Eye (tissue), 1 donor: ENCODE results near the gene COA5.
"Not testable (repeated sequence)": the region's sequence is repeated elsewhere in the genome, so short reads cannot be mapped to it uniquely, and the experiment has no call there.

Experiments
- DNase-seq: peaks from one replicate; pipeline ENCODE4 v3.0.0-alpha.2; 2015

COA5 gene

DNA sequence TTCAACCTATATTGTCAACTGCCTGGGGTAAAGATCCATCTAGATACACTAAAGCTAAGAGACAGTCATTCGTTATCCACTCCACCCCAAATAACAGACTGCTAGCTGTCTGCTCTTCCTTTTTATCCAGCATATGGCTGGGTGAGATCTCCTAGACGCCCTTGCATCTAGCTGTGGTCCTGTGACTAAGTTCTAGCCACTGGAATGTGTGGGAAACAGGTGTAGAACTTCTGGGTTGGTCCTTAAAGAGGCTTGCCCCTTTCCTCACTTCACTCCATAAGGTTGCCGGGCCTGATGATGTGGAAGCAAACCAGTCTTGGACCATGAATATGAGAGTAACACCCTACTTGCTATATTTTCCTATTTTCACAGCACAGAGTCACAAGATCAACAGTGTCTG, 3.2 kb downstream of the COA5 start:
- DNase-seq = no peak

- no peak for DNase-seq
These were observed 3.8 kb downstream of the COA5 start for GRCh38 chr2:98604547-98604946.

DNA sequence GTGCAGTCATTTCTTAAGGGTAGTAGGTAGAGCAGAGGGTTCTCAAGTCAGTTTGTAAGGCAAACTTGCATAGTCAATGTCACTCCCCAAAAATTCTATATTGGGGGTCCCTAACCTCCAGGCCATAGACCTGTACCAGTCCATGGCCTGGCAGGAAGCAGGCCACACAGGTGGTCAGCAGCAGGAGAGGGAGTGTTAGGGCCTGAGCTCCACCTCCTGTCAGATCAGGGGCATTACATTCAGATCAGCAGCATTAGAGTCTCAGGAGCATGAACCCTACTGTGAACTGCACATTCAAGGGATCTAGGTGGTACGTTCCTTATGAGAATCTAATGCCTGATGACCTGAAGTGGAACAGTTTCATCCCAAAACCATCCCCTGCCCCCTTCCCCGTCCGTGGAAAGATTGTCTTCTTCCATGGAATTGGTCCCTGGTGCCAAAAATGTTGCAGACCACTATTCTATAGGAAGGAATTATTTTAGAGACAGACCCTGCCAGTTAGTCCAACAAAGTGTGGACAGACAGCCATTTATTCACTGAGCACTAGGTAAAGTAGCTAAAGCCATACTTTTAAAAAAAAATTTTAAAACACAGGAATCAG, 6.7 kb downstream of the COA5 start:
- DNase-seq = peak; percentile 33

- DNase-seq = no peak
These were observed 9.4 kb downstream of the COA5 start for GRCh38 chr2:98598781-98599428.

DNA sequence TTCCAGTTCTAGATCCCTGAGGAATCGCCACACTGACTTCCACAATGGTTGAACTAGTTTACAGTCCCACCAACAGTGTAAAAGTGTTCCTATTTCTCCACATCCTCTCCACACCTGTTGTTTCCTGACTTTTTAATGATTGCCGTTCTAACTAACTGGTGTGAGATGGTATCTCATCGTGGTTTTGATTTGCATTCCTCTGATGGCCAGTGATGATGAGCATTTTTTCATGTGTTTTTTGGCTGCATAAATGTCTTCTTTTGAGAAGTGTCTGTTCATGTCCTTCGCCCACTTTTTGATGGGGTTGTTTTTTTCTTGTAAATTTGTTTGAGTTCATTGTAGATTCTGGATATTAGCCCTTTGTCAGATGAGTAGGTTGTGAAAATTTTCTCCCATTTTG, 13.6 kb downstream of the COA5 start:
- DNase-seq = not testable (repeated sequence)

- no peak for DNase-seq
These were observed 15.7 kb downstream of the COA5 start for GRCh38 chr2:98592565-98592964.

DNA sequence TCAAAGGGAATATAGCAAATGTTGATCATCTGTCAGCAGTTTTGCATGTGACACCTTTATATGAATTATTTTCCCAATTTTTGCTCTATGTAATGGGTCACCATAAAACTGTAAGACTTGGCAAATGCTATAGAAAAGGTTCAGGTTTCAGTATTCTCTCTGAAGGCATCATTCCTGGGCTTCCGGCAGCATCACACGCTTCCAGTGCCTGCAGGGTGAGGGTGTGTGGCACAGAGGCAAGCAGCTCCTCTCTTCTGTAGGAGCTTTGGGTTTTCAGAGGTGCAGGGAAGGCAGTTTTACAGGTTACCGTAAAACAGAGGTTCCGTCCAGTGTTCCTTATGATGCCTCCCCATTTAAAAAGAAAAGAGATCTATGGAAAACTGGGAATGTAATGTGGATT, 18.8 kb downstream of the COA5 start:
- no peak for DNase-seq

- no peak for DNase-seq
These were observed 19.4 kb downstream of the COA5 start for GRCh38 chr2:98588880-98589431.

DNA sequence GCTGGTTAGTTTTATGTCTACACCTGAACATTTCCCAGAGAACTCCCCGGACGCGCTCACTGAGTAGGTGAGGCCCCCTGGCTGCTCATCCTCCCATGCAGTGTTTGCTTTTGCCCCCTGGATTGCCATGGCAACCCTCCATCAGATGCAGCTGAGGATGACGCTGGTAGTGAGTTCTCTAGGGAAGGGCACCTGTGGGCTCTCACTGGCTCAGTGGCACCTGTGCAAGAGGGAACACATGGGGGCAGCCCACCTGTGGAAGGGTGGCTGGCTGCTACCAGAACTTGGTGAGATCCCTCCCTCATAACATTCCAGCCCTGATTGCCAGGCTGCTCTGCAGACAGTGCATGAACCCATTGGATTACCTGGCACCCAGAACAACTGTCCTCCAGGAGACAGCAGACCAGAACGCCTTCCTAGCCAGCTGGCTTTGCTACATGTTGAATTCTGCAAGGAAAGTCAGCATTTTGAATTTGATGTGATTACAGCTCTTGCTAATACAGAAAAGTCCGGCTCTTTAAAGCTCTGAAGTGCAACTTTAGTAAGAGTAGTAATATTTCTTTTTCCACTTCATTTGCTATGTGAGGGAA, 21.7 kb downstream of the COA5 start:
- DNase-seq = no peak

- no peak for DNase-seq
These were observed 22.9 kb downstream of the COA5 start for GRCh38 chr2:98585386-98585785.

GRCh38 chr2:98583816-98584618, 24.3 kb downstream of the COA5 start:
- no peak for DNase-seq

DNA sequence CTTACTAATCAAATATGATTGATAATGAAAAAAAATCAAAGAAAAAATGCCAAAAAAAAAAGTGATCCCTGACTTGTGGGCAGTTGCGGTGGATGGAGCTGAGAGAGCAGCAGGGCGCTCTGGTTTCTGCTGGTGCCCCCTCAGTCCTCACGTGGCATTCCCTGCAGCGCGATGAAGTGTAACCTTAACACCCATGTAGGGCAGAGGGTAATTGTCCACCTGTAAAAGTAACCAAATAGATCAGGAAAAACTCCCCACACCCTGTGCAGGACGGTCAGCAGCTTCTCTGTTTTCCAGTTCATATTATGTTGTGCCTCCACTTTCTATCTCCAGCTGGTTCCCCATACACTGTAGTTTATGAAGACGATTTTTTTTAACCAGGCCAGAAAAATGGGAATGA, 25.0 kb downstream of the COA5 start:
- DNase-seq = no peak

DNA sequence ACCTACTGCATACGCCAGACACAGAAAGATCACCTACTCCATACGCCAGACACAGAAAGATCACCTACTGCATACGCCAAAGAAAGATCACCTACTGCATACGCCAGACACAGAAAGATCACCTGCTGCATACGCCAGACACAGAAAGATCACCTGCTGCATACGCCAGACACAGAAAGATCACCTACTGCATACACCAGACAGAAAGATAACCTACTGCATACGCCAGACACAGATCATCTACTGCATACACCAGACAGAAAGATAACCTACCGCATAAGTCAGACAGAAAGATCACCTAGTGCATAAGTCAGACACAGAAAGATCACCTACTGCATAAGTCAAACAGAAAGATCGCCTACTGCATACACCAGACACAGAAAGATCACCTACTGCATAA, 25.8 kb downstream of the COA5 start:
- no peak for DNase-seq

GRCh38 chr2:98580656-98581284, 27.5 kb downstream of the COA5 start:
- DNase-seq = no peak

GRCh38 chr2:98579926-98580325, 28.4 kb downstream of the COA5 start:
- no peak for DNase-seq

DNA sequence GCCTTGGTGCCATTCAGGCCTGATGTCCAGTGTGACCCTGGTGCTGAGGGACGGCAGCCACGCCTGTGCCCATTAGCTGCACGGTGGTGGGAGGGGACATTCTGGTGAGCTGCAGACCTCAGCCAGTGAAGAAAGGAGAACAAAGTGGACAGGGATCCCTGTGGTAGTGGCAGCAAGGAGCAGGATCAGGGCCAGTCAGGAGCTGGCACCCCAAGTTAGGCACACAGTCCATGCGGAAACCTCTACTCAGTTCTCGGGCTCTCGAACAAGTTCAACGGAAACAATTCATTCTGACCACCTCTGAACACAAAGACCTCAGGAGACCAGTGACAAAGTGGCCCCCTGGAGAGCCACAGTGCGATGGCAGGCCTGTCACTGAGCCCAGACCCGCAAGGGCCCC, 30.1 kb downstream of the COA5 start:
- DNase-seq = no peak

DNA sequence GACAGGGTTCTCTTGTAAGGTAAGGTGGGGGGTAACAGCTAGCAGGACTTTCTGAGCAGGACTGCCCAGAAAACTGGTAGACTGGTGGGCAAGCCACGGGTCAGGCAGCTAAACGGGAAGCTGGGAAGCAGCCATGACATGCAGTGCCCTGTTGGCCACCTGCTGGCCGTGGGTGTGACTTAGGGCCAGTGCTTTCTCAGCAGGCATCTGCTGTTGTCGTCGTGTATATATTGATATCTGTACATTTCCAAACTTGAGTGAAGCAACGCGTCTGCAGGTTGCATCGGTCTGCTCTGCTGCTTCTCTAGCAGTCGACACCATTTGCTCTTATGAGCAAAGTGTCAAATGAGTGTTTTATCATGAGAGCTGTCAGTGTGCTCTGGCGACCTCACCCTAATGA, 31.0 kb downstream of the COA5 start:
- no peak for DNase-seq

- DNase-seq = no peak
These were observed 31.5 kb downstream of the COA5 start for GRCh38 chr2:98576666-98577312.

DNA sequence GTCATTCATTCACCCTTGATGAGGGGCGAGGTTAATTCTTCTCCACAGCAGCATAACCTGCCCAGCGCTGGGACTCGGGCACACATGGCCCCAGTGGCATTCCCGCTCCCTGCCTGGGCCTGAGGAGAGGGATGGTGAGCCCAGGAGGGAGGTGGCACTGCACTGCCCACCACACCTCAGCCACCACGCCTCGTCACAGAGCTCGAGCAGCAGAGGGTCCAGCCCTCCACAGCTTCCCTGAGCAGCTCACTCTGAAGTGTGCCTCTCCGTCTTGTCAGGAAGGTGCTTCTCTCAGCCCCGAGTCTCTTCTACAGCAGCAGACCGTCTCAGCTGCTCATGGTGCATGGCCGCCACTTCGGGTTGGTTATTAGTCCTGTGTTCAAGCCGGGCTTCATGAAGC, 34.9 kb downstream of the COA5 start:
- DNase-seq = no peak

DNA sequence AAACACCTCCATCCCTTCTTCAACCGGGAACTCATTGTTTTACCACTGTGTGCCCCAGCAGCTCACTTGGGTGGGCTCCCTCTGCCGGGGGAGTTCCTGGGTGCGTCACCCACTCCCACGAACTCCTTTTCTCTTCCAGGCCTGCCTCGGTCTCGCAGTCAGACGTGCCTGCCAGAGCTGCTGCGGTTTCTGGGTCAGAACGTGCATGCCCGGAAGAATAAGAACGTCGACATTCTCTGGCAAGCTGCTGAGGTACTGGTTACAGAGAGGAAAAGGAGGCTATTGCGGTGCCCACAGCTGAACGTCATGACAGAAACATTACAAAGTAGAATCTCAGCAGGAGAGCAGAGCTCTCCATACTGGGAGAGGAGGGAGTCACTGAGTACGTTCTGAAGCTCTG, 35.6 kb downstream of the COA5 start:
- DNase-seq = no peak

DNA sequence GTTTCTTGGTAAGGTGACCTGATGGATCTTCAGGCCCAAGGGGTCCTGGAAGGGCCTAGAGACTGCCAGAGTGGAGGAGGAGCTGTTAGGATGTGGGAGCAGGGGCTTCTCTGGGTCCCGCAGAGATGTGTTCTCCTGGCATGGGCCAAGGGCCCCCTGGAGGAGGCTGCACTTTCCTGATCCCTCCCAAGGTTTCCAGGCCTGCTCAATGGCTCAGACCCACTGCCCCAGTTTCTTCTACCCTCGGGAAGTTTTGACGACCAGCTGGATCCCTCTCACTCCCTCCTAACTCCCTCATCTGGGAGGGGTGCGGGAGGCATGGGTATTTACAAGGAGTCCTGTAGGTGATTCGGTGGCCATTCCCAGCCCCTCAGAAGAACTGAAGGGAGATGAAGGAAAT, 36.1 kb downstream of the COA5 start:
- no peak for DNase-seq

DNA sequence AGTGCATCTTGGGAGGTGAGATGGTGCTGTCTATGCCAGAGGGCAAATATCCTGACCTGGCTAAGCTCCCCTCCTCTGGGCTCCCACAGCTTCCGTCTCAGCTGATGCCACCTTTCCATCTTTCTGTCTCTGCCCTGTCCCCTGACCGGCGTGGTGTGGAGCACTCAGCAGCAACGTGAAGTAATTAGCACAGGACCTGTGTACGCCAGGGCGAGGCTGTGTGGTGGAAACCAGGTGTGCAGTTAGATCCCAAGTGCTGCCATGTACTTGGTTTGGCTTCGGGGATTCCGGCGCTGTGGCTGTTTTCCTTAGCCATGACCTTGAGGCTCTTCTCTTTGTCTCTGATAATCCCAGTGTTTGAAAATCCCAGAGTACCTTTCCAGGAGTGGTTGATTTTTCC, 36.5 kb downstream of the COA5 start:
- no peak for DNase-seq
